Fibroblast of lung (primary cell): ENCODE data around the gene STAC2. TPM values are rescaled to one million over a fixed set of nuclear protein-coding genes. Genes with fewer than 3 reads are reported as not detected.

Experiments
- DNase-seq, 2 donors: peaks; one replicate each; pipeline versions ENCODE4 v3.0.0 to v3.0.0-alpha.2; 2010; ENCODE audit warnings: low read depth in 2 of 2
- H2AFZ ChIP-seq: 2 replicates; pipeline ENCODE4 v1.5.1; 2012; ENCODE audit warnings: low read length, control low read depth, inconsistent platforms
- H3K27ac ChIP-seq: 2 replicates; pipeline ENCODE4 v1.5.1; 2011; ENCODE audit warnings: low read length, control low read depth; ENCODE audit not compliant: insufficient read depth
- H3K27me3 ChIP-seq: 2 replicates; pipeline ENCODE4 v1.5.1; 2011; ENCODE audit warnings: mild to moderate bottlenecking, low read length; ENCODE audit not compliant: control insufficient read depth, insufficient read depth
- H3K36me3 ChIP-seq: 2 replicates; pipeline ENCODE4 v1.5.1; 2011; ENCODE audit warnings: low read length; ENCODE audit not compliant: control insufficient read depth, insufficient read depth
- H3K4me1 ChIP-seq: 2 replicates; pipeline ENCODE4 v1.5.1; 2011; ENCODE audit warnings: low read length; ENCODE audit not compliant: control insufficient read depth, insufficient read depth; ENCODE audit errors: extremely low read depth
- H3K4me2 ChIP-seq: 2 replicates; pipeline ENCODE4 v1.5.1; 2011; ENCODE audit warnings: low read length, control low read depth; ENCODE audit not compliant: insufficient read depth; ENCODE audit errors: extremely low read depth
- H3K4me3 ChIP-seq, 4 experiments: fragments of 200-600 bp in 1 of 4; sonication (generic) in 1 of 4; replicated peaks in 1 of 4; 2 replicates each; pipeline ENCODE4 v1.5.1; 2011 to 2016; ENCODE audit warnings: low read length in 4 of 4, low read depth in 3 of 4, mild to moderate bottlenecking in 3 of 4, control low read depth in 2 of 4, inconsistent platforms in 1 of 4, mixed read lengths in 1 of 4; ENCODE audit not compliant: insufficient read depth in 1 of 4; ENCODE audit errors: control extremely low read depth in 1 of 4
- H3K79me2 ChIP-seq: 2 replicates; pipeline ENCODE4 v1.5.1; 2012; ENCODE audit warnings: mild to moderate bottlenecking, low read length, inconsistent platforms; ENCODE audit not compliant: control insufficient read depth, insufficient read depth
- H3K9ac ChIP-seq: 2 replicates; pipeline ENCODE4 v1.5.1; 2011; ENCODE audit warnings: mild to moderate bottlenecking, low read length, control low read depth; ENCODE audit not compliant: insufficient read depth
- H3K9me3 ChIP-seq: 2 replicates; pipeline ENCODE4 v1.5.1; 2012; ENCODE audit warnings: low read depth, low read length; ENCODE audit not compliant: control insufficient read depth, insufficient read depth
- H4K20me1 ChIP-seq: 2 replicates; pipeline ENCODE4 v1.5.1; 2011; ENCODE audit warnings: low read length; ENCODE audit not compliant: control insufficient read depth, insufficient read depth; ENCODE audit errors: extremely low read depth
- EZH2 ChIP-seq: IDR thresholded peaks from 2 replicates; pipeline ENCODE4 v1.5.1; 2012; ENCODE audit warnings: low read length, control low read depth, mild to moderate bottlenecking; ENCODE audit errors: missing control alignments
- polyA plus RNA-seq, 2 donors: library from polyadenylated mRNA; depleted of rRNA in 1 of 2; stranded (reverse) in 1 of 2; unstranded in 1 of 2; fragments of >200 nt; gene quantifications; 2 replicates each; pipeline ENCODE4 v1.2.1, GENCODE V29; 2011 to 2012; ENCODE audit warnings: missing spikeins in 1 of 2
- total RNA-seq: library from RNA; depleted of rRNA; stranded (reverse); fragments of >200 nt; gene quantifications from 2 replicates; pipeline ENCODE4 v1.2.1, GENCODE V29; 2014
- TF ChIP-seq, protein P1 (sequence below), 2 donors: IDR thresholded peaks in 1 of 2; conservative IDR thresholded peaks in 1 of 2; 1 replicate in 1 of 2; 2 replicates in 1 of 2; pipeline ENCODE4 v1.5.1; 2011 to 2012; ENCODE audit warnings: low read length in 2 of 2, control low read depth in 1 of 2, inconsistent platforms in 1 of 2, low read depth in 1 of 2, mild to moderate bottlenecking in 1 of 2

The STAC2 gene
- total and polyA plus RNA-seq, 2 donors (not counting 1 experiment from before 2014, with no cell fraction given), result 0.01 TPM; not detected in 1

DNA sequence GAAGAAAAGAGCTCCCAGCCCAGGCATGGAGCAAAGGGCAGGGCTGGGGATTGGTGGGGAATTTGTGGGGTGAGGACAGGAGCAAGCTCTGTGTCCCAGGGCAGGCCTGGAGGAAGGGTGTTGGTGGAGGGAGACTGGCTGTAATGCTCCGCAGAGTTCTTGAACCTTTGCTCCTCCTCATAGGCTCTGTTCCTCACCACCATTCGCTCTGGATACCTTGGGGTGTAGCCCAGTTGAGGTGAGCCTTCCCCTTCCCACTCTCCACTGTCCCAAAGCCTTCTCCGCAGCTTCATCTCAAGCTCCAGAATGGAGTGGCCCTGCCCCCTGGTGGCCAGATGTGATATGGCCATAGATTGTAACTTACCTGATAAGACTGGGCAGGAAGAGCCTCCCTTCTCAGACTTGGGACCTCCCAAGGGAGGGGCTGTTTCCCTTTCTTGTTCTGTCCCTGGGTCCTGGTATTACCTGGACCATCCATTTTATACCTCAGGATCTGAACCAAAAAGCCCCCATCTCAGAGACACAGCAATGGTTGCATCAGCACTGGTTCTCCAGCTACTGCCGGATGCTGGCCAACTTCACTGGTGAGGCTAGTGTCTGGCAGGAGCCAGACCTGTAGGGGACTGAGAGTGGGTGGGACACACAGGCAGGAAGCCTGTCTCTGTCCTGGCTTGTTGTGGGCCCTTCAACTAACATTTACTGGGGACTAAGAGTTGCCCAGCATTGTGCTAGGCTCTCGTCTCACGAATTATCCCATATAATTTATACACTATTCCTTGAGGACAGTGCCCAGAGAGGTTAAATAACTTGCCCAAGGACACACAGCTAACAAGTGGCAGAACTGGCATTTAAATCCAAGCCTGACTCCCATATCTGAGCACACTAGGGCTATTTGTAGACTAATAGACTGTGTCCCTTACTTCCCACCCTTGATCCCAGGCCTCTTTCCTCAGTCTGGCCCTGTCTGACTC lies 19.1 kb upstream of the STAC2 start:
- Histone ChIP-seq H2AFZ (no peak overlapping the region), H3K4me3 (no peak overlapping the region), H3K4me2 (no peak overlapping the region), H3K9me3 (no peaks in the 10 kb centered on the region), H3K27ac (no peak overlapping the region), H3K9ac (no peak overlapping the region), H3K4me1 (no peaks in the 10 kb centered on the region), H3K27me3 (peaks cover 5% of the 10 kb centered on the region), H3K36me3 (no peaks in the 10 kb centered on the region), H3K79me2 (no peaks in the 10 kb centered on the region), H4K20me1 (no peaks in the 10 kb centered on the region)
- no peak for TF ChIP-seq EZH2
- TF ChIP-seq, protein P1, sequence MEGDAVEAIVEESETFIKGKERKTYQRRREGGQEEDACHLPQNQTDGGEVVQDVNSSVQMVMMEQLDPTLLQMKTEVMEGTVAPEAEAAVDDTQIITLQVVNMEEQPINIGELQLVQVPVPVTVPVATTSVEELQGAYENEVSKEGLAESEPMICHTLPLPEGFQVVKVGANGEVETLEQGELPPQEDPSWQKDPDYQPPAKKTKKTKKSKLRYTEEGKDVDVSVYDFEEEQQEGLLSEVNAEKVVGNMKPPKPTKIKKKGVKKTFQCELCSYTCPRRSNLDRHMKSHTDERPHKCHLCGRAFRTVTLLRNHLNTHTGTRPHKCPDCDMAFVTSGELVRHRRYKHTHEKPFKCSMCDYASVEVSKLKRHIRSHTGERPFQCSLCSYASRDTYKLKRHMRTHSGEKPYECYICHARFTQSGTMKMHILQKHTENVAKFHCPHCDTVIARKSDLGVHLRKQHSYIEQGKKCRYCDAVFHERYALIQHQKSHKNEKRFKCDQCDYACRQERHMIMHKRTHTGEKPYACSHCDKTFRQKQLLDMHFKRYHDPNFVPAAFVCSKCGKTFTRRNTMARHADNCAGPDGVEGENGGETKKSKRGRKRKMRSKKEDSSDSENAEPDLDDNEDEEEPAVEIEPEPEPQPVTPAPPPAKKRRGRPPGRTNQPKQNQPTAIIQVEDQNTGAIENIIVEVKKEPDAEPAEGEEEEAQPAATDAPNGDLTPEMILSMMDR (conservative IDR thresholded peaks at IDR 0.05 in 1 of 2, IDR thresholded peaks at IDR 0.05 in 1 of 2; ENCODE audit: low read depth in 1 of 2, low read length in 2 of 2), result peak; percentile 87 to 96
- DNase-seq, result peak; percentile 64 to 80

DNA sequence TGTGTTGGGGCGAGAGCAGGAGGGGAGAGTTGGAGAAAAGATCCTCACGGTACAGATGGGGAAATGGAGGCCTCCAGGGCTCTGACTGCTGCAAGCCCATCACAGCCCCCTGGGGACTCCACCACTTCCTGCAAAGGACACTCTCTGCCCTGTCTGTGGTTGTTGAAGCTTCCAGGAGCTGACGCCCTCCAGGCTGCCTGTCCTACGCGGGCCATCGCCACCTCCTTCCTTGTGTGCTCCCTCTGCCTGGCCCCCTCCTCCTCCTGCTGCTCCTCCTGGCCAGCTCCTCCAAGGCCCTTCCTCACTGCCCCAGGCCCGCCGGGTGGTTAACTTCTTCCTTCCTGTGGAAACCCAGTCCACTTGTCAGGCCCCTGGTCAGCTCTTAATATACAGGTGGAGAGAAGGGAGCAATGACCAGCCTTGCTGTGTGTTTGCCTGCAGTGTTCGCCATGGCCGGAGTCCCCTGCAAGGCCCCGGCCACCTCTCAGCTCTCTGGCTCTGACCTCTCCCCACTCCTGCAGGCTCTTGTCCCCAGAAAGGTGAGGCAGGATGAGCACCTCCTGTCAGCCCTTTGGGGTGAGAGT lies 18.4 kb upstream of the STAC2 start:
- Histone ChIP-seq H4K20me1 (no peaks in the 10 kb centered on the region), H2AFZ (no peak overlapping the region), H3K27me3 (peaks cover 9% of the 10 kb centered on the region), H3K4me3 (no peak overlapping the region), H3K9me3 (no peaks in the 10 kb centered on the region), H3K4me2 (no peak overlapping the region), H3K27ac (no peak overlapping the region), H3K9ac (no peak overlapping the region), H3K79me2 (no peaks in the 10 kb centered on the region), H3K4me1 (no peaks in the 10 kb centered on the region), H3K36me3 (no peaks in the 10 kb centered on the region)
- no peak for DNase-seq
- TF ChIP-seq EZH2, result no peak
- TF ChIP-seq, protein P1 (conservative IDR thresholded peaks at IDR 0.05 in 1 of 2, IDR thresholded peaks at IDR 0.05 in 1 of 2; ENCODE audit: low read depth in 1 of 2, low read length in 2 of 2), result no peak

DNA sequence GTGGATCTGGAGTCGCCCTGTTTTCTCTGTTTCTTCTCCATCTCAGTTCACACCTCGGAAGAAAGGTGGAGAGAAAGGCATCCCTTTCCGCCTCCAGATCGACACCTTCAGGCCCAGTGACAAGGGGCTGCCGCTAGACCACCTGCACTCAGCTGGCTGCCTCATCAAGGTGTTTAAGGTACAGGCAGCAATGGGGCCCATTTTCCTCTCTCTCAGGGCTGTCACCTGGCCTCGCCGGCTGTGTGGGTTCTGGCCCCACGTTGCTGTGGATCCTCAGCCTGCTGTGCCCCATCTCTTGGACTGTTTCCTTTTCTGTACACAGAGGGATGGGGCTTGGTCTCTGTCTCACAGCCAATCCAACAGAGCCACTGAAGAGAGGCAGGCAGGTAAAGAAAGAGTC lies 17.4 kb upstream of the STAC2 start:
- Histone ChIP-seq H3K9ac (no peak overlapping the region), H2AFZ (no peak overlapping the region), H3K9me3 (no peaks in the 10 kb centered on the region), H3K4me3 (no peak overlapping the region), H3K4me1 (no peaks in the 10 kb centered on the region), H3K4me2 (no peak overlapping the region), H3K27me3 (peaks cover 9% of the 10 kb centered on the region), H4K20me1 (no peaks in the 10 kb centered on the region), H3K27ac (no peak overlapping the region), H3K36me3 (no peaks in the 10 kb centered on the region), H3K79me2 (no peaks in the 10 kb centered on the region)
- DNase-seq, result no peak
- no peak for TF ChIP-seq EZH2
- TF ChIP-seq, protein P1 (conservative IDR thresholded peaks at IDR 0.05 in 1 of 2, IDR thresholded peaks at IDR 0.05 in 1 of 2; ENCODE audit: low read depth in 1 of 2, low read length in 2 of 2), result no peak
